ENCODE results near the gene FKBP15.
"Not testable (repeated sequence)": the region's sequence is repeated elsewhere in the genome, so short reads cannot be mapped to it uniquely, and the experiment has no call there.

The FKBP15 gene

DNA sequence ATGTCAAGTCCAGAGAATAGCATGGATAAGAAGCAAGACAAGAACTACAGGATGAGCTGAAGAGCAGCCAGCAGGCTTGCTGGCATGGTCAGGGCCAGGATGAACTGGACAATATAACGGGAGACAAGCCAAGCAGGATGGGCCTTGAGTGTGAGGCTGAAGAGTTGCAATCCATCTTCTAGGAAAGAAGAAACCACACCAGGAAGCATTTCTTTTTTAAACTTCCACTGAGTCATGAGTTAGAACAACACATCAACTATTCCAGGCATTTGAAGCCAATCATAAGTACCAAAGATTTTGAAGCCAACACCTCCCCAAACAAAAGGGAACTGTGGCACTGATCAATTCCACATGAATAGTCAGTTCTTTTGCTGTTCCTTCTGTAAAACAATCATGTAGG lies 43.0 kb downstream of the FKBP15 start:
- no peak for DNase-seq (ENCODE audit: low spot score)

DNA sequence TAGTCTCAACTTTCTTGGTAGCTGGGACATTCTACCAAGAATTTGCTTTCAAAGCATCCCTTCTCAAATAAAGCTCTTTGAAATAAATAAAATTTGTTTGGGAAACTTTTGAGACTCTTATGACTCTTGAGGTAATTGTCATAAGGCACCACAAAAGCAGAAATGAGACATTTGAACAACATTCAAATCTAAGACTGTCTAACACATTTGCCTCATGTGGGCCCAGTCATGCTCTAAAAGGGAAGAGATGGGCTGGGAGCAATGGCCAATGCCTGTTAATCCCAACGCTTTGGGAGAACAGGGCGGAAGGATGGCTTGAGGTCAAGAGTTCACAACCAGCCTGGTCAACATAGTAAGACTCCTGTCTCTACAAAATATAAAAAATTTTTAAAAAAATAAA lies 43.8 kb downstream of the FKBP15 start:
- no peak for DNase-seq (ENCODE audit: low spot score)

DNA sequence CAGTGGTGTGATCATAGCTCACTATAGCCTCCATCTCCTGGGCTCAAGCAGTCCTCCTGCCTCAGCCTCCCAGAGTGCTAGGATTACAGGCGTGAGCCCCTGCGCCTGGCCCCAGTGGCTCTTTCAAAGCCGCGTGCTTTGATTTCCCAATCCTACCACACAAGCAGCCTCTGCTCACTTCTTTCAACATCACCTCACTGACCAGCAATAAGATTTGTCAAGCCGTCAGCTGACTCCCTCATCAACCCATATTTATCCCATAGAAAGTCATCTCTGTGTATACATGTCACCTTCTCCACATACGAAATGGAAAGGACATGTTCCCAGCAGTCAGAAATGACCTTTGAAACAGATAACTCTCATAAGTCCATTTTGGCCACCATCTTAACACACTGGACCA lies 44.3 kb downstream of the FKBP15 start:
- DNase-seq (ENCODE audit: low spot score): no peak

DNA sequence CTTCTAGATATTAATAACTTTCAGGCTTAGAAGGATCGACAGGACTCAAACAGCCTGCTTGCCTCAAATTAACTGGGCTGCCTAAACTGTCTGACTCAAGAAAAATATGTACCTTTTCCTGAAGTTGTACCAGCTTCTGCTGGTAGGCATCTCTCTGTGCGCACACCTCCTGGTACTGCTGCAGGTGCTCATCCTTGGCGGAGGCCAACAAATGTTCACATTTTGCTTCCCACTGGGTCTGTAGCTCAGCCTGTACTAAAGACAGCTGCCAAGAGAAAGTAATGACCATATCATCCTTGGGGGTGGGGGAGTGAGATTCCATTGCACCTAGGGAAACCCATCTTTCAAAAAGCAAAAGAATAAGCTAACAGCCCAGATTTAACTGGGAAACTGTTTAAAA lies 47.7 kb downstream of the FKBP15 start:
- DNase-seq (ENCODE audit: low spot score): no peak

DNA sequence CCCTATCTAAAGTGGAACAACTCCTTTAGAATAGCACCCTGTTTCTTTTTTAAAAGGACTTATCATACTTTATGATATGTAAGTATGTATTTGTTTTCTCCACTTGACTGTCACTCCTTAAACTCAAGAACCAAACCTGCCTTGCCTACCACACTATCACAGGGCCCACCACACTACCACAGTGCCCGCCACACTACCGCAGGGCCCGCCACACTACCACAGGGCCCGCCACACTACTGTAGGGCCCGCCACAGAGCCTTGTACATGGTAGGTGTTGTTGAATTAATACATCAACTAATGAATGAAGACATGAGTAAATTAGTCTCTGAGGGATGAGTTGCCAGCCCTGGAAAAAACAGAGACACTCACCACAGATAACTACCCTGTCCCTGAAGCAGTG lies 52.3 kb downstream of the FKBP15 start:
- DNase-seq (ENCODE audit: low spot score): no peak

DNA sequence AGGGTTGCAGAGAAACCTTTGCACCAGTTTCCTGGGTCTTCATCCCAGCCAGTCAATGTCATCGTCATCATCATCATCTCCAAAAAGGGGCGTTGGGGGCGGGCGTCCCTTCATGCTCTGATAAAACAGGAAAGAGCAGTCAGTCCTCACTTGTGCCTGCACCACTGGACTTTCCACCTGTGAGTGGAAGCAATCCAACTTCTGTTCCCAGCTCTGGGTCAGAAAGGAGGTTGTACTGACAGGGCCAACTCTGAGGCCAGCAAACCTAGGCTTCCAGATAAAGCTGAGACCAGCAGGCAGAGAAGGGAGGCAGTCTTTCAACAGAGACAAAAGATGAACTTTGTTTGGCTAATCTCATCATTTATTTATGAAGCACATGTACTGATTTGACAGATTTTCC lies 55.0 kb downstream of the FKBP15 start:
- no peak for DNase-seq (ENCODE audit: low spot score)

DNA sequence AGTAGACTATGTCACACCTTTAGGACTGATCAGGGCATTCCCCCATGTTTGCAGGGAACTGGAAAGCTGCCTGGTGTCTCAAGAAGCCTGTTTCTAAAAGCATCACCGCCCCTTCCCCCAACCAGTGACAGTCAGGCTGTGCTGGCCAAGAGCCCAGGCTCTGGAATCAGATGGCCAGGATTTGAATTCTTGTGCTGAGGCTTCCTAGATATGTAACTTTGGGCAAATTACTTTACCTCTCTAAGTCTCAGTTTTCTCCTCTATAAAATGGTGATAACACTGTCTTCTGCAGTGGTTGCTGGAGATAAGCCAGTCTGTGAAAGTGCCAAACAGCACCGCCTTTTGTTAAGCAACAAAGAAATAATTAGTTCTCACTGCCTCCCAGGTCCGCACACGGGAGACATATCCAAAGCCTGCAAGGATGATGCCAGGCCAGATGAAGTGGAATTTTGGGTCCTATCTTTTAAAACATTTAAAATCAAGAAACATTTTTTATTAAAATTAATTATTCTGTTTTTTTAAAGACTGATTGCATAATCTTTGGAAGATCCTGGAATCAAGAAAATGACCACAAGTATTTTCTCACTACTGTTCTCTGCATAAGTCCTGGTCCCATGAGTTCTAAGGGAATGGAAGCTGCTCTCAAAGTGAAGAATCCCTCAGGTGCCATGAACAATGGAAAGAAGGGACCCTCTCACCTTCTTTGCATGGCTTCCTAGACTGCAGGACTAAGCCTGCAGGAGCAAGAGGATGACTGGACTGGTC lies 56.4 kb downstream of the FKBP15 start:
- no peak for DNase-seq (ENCODE audit: low spot score)

DNA sequence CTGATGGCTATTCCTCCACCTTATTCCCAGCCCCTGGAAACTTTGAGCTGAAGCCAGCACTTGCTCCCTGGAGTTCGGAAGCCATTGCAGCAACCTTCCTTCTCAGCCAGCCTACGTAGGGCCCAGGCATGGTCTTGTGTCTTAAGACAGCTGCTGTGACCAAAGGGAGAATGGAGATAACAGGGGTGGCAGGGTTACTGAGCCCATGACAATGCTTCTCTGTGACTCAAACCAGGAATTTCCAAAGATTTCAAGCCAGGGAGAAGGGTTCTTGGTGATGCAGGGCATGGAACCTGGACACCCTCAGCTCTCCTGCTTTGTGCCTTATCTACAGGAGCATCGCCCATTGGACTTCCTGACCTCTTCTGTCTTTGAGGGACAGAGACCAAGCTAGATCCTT lies 58.1 kb downstream of the FKBP15 start:
- DNase-seq (ENCODE audit: low spot score): no peak

DNA sequence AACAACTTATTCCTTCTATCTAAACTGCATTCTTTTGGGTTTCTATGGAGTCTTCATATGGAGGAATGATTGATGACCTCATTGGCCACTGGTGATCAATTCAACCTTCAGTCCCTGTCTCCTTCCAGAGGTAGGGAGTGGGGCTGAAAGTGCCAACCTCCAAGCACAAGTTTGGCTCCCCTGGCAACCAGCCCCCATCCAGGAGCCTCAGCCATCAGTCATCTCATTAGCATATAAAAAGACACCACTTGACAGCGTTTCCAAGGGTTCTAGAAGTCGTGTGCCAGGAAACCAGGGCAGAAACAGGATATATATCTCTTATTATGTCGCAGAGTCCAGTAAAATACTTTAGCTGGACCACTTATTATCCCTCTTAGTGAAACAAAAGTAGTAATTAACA lies 60.5 kb downstream of the FKBP15 start:
- DNase-seq (ENCODE audit: low spot score): peak; percentile 38

DNA sequence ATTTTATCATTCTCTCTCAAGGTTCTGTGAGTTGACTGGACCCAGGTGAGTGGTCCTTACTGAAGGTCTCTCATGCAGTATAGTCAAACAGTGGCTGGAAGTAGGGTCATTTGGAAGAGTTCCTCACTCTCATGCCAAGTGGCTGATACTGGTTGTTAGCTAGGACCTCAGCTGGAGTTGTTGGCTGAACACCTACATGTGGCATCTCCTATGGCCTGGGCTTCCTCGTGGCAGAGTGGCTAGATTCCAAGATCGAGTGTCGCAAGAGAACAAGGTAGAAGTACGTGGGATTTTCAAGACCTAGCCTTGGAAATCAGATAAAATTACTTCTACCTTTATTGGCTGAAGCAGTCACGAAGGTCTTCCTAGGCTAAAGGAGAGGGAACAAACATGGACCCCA lies 62.6 kb downstream of the FKBP15 start:
- DNase-seq (ENCODE audit: low spot score): no peak

DNA sequence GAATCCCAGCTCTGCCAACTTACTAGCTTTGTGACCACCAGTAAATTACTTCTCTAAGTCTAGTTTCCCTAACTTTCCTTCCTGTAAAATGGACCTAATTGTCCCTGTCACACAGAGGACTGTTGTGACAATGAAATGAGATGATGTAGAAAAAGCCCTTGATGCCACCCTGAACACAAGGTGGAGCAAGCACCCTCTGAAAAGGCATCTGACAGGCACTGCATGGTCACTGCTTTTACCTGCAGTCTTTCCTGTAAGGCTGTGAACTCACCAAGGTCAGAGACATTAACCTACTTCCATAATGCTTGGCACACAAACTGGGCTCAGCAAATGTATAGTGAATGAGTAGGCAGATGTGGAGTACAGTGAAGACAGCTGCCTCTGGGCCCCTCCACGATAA lies 64.2 kb downstream of the FKBP15 start:
- no peak for DNase-seq (ENCODE audit: low spot score)

DNA sequence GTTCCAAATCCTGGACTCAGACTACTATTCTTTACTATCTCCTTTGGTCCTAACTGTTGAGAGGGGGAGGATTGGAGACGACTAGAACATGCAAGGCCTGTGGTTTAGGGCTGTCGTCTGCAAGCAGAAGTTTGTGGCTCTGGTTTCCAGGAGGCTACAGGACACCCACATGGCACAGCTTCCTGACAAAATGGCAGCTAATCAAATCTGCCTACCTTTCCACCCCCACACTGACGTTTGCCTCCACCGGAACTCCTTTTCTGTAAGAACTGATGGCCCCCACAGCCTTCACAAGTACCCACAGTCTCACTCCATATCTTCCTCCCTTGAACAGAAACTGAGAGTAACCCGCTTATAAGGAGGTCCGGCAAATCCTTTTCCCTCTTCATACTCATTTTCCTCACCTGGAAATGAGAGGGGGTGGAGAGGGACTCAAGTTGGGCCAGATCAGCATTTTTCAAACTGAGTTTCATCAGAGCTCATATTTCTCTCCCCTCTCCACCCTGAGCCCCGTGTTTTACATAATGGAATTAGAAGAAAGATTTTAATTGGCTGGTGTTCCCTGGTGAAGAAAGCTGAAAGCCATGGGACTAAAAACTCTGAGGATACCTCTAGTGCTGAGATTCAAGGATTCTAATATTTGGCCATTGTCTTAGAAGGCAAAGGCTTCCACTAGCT lies 65.0 kb downstream of the FKBP15 start:
- no peak for DNase-seq (ENCODE audit: low spot score)

DNA sequence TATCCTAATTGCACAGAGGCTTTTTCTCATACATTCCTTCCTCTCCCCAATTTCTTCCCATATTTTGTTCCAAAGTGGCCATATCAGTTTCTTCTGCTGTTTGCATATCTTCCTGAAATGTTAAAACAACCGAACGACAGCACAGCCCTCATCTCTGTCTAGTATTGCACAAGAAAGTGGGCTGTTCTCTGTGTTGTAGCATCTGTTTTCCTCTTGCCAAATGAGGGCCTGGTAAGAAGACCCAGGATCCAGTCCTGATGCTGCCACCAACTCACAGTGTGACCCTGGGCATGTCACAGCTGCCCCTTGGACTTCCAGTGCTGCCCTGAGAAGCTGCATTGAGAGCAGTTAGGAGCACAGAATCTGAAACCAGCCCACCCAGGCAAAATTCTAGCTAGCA lies 66.1 kb downstream of the FKBP15 start:
- no peak for DNase-seq (ENCODE audit: low spot score)

DNA sequence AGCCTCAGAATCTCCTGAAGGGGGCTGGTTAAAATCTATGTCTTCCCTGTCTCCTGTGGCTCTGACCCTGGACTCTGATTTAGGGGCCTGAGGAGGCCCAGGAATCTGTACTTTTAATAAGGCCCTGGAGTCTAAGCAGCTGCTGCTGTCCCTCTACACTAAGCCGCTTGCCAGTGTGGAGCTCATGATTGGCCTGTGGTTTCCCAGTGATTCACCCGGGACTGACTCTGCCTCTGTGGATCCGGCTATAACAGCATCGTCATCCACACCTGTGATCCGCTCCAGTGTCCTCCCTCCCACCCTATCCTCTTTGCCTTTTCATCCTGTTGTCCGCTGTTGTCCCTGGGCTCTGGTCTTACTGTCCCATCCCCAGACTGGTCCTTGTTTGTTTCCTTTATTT lies 66.6 kb downstream of the FKBP15 start:
- no peak for DNase-seq (ENCODE audit: low spot score)

DNA sequence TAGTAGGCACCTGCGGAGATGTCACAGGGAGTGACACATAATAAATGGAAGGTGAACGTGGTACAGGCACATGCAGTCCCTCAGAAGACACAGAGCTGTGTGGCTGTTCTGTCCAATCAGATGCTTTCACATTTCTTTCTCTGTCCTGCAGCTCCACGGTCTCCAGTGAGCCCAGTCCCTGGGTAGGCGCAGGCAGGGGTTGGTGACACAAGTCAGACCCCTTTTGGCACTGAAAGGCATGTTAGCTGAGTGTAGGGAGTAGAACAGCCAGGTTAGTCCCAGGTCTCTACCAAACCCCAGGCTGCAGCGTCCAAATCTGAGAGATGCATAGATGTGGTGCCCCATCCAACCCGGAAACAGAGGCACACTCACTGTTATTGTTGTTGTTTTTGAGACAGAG lies 67.5 kb downstream of the FKBP15 start:
- DNase-seq (ENCODE audit: low spot score): no peak

DNA sequence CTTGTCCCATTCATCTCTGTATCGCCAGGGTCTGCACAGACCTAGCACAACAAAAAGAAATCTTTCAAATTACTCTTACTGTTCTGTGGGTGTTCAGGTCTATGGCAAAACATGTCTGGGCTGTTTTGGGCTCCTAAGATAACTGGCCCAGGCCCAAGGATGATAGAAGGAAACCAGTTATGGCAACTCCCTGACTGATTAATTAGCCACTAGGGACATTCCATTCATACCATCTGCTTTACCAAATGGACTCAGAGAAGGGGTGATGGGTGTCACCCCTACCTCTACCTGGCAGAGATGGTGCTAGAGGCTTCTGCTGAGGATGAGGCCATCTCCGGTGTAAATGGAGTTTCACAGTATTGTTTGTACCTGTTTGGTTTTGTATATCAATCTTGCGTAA lies 68.4 kb downstream of the FKBP15 start:
- no peak for DNase-seq (ENCODE audit: low spot score)

DNA sequence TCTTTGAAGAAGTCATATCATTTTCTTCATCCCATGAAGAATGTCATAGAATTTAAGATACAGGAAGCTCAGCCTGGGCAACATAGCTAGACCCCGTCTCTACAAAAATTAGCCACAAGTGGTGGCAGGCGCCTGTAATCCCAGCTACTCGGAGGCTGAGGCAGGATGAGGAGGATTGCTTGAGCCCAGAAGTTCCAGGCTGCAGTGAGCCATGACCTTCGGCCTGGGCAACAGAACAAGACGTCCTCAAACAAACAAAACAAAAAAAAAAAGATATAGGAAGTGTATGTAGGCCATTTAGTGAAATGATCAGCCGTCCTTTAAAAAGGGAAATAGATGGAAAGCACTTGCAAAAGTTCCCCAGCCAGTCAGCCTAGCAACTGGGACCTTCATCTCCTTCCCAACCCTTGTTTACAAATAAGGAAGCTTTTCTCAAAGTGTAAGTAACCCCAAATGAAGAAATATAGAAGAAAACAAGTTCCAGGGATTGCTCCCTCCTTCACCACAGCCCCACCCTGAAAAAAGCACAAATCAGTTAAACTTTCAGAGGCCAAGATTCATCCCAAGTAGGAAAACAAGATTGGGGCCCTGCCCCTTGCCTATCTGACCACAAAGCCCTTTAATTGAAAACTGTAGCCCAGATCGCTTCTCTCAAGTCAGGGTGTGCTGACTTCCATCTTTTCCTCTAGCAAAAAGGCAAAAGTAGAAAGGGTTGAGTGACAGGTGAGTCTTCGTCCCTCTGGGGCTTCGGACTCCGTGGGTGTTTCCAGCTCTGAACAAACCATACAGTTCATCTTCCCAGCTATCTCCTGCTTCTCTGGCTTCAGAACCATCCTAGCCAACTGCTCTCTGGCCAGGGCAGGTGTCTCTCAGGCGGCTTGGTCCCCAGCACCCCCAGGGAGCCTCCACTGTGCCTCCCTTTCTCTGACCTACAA lies 69.1 kb downstream of the FKBP15 start:
- DNase-seq (ENCODE audit: low spot score): no peak

DNA sequence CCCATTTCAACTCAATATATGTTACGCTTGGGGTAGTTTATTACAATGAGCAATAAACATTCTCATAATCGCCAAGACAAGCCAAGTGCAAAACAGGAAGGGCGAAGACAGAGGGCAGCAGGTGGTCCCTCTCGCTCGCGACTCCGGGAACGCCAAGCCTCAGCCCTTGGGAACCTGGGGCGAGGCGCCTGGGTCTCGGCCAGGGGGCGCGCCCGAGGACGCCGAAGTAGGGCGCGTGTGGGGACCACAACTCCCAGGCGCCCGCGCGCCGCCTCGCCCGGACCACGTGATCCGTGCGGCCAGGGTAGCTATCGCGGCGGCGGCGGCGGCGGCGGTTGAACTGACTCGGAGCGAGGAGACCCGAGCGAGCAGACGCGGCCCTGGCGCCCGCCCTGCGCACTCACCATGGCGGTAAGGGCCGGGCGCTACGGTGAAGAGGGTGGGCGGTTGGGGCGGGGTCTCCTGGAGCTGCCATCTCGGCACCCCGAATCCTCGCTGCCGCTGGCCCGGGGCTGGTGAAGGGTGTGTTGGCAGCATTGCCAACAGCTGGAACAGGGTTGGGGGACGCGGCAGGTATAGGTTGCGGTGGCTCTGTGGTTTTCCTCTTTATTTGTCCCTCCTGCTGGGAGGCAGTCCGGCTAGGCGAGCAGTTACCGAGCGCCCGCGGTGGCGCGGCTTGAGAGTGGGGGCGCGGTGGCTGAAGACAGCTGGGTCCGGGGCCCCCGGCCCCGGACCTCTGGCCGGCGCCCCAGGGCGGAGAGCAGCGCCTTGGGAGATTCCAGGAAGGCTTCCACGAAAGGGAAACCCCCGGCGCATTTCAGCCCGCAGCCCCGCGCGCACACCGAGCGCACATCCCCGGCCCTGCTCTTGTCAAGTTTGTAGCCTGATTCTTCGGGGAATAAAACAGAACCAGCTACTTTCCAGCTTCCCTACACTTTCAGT lies 70.1 kb downstream of the FKBP15 start, which contains the start of gene SLC31A2:
SLC31A2 (plus strand) TSS at position 338 of the 942 bp plus-strand sequence; CDS start at position 406, 68 bp downstream.
- peak; percentile 95 for DNase-seq (ENCODE audit: low spot score)

DNA sequence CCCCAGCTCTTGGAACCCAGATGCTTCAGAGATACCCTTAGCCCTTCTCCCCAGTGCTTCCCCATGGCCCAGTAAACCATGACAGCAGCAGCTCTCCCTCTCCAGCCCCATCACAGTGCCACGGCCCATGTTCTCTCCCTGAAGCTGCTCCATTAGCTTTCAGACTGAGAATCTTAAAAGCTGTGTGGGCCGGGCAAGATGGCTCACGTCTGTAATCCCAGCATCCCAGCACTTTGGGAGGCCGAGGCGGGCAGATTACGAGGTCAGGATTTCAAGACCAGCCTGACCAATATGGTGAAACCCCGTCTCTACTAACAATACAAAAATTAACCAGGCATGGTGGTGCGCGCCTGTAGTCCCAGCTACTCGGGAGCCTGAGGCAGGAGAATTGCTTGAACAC lies 71.5 kb downstream of the FKBP15 start:
- DNase-seq (ENCODE audit: low spot score): not testable (repeated sequence)

DNA sequence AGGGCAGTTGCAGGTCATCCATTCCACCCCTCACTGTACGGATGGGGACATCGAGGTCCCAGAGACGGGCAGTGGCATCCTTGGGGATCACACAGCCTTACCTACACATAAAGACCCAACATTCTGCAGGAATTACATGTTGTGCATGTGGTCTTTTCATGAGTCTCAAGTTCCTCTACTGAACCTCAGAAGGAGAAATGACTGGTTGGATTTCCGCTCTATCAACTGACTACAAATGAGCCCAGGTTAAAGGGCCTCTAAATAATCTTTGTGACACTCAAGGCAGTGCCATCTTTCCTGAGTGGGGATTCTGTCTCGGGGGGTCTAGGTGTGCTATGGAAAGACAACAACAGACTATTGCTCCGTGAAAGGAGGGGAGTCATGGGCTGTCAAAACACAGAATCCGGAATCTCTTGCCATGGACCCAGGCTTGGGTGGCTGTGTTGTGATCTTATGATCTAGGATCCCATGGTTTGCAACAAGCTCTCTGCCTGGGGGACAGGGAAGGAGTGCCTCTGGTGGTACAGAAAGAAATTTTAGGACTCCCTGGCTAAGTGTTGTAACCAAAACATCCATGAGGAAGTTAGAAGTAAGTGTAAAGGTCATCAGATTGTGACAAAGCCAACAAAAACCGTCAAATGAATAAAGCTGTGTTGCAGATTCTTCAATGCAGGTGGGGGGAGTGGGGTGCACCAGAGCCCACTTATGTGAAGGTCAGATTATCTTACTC lies 72.1 kb downstream of the FKBP15 start:
- no peak for DNase-seq (ENCODE audit: low spot score)

DNA sequence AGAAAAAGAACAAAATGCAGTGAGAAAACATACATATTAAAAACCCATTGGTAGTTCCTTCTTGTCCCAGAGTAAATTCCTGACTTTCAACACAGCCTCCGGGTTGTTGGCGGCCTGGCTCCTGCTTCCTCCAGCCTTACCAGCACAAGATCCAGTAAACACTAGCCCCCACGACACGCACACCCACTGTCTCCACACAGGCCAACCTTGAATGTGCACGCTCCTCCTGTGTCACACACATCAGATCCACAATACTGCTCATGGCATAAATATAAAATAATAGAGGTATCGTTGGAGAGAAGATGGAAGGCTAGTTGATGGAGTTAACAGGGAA lies 72.7 kb downstream of the FKBP15 start:
- no peak for DNase-seq (ENCODE audit: low spot score)
